ENCODE measurements around the gene UNKL.

The UNKL gene

GRCh38 chr16:1371054-1371978 lies 43.2 kb downstream of the UNKL start:
- DNase-seq (ENCODE audit: low read depth) = no peak
- H3K4me3 ChIP-seq (ENCODE audit: low read depth, low read length) = no peak overlapping the region
- TF ChIP-seq MYC (IDR thresholded peaks at IDR 0.05; ENCODE audit: low read depth, low read length) (no peak), CTCF (IDR thresholded peaks at IDR 0.05; ENCODE audit: low read depth, low read length) (no peak), POLR2A (IDR thresholded peaks at IDR 0.05; ENCODE audit: extremely low read depth, insufficient read length) (no peak), MAX (IDR thresholded peaks at IDR 0.05; ENCODE audit: low read depth, low read length) (no peak)

GRCh38 chr16:1367486-1368174 lies 46.9 kb downstream of the UNKL start:
- H3K4me3 ChIP-seq (ENCODE audit: low read depth, low read length) = no peak overlapping the region
- no peak for DNase-seq (ENCODE audit: low read depth)
- TF ChIP-seq POLR2A (IDR thresholded peaks at IDR 0.05; ENCODE audit: extremely low read depth, insufficient read length) (no peak), CTCF (IDR thresholded peaks at IDR 0.05; ENCODE audit: low read depth, low read length) (no peak), MYC (IDR thresholded peaks at IDR 0.05; ENCODE audit: low read depth, low read length) (no peak), MAX (IDR thresholded peaks at IDR 0.05; ENCODE audit: low read depth, low read length) (no peak)

GRCh38 chr16:1366712-1367299 lies 47.7 kb downstream of the UNKL start:
- no peak overlapping the region for H3K4me3 ChIP-seq (ENCODE audit: low read depth, low read length)
- no peak for DNase-seq (ENCODE audit: low read depth)
- TF ChIP-seq MAX (IDR thresholded peaks at IDR 0.05; ENCODE audit: low read depth, low read length) (no peak), MYC (IDR thresholded peaks at IDR 0.05; ENCODE audit: low read depth, low read length) (no peak), POLR2A (IDR thresholded peaks at IDR 0.05; ENCODE audit: extremely low read depth, insufficient read length) (no peak), CTCF (IDR thresholded peaks at IDR 0.05; ENCODE audit: low read depth, low read length) (no peak)

- TF ChIP-seq MAX (IDR thresholded peaks at IDR 0.05; ENCODE audit: low read depth, low read length) (no peak), MYC (IDR thresholded peaks at IDR 0.05; ENCODE audit: low read depth, low read length) (no peak), CTCF (IDR thresholded peaks at IDR 0.05; ENCODE audit: low read depth, low read length) (no peak), POLR2A (IDR thresholded peaks at IDR 0.05; ENCODE audit: extremely low read depth, insufficient read length) (no peak)
- no peak overlapping the region for H3K4me3 ChIP-seq (ENCODE audit: low read depth, low read length)
- DNase-seq (ENCODE audit: low read depth) = peak; percentile 28
These were observed 48.3 kb downstream of the UNKL start for GRCh38 chr16:1366060-1366711.

GRCh38 chr16:1364510-1364909 lies 50.0 kb downstream of the UNKL start:
- no peak overlapping the region for H3K4me3 ChIP-seq (ENCODE audit: low read depth, low read length)
- DNase-seq (ENCODE audit: low read depth) = no peak
- TF ChIP-seq MYC (IDR thresholded peaks at IDR 0.05; ENCODE audit: low read depth, low read length) (no peak), MAX (IDR thresholded peaks at IDR 0.05; ENCODE audit: low read depth, low read length) (no peak), POLR2A (IDR thresholded peaks at IDR 0.05; ENCODE audit: extremely low read depth, insufficient read length) (no peak), CTCF (IDR thresholded peaks at IDR 0.05; ENCODE audit: low read depth, low read length) (no peak)

All from NB4 (cell line).